Astrocyte (in vitro differentiated cells and primary cell): ENCODE data around the gene ZSCAN1.

Source experiments
- EZH2 ChIP-seq: IDR thresholded peaks from 2 replicates; pipeline ENCODE4 v1.6.1; 2012; ENCODE audit warnings: mild to moderate bottlenecking, low read length, inconsistent platforms; ENCODE audit not compliant: insufficient read depth
- TF ChIP-seq, protein P1 (sequence below): IDR thresholded peaks from 2 replicates; pipeline ENCODE4 v1.5.1; 2011; ENCODE audit warnings: low read depth, mild to moderate bottlenecking, inconsistent platforms, low read length, moderate library complexity; ENCODE audit not compliant: insufficient read depth

DNA sequence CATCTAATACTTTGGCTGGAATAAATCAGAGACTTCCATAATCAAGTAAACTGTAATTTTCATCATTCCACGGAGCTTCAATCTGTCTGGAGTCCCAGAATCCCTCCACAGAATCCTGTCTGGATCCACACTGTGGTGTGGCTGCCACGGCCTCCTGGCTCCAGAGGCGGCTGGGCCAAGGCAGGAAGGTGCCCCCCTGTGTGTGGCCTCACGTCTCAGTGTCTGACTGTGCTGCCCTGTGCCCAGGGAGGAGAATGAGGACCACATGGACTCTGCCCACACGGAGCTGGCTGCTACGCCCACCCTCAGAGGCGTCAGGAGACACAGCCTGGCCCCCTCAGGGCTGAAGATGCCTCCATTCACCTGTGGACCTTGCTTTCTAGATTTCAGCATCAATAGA lies 13.0 kb downstream of the ZSCAN1 start:
- TF ChIP-seq, protein P1, sequence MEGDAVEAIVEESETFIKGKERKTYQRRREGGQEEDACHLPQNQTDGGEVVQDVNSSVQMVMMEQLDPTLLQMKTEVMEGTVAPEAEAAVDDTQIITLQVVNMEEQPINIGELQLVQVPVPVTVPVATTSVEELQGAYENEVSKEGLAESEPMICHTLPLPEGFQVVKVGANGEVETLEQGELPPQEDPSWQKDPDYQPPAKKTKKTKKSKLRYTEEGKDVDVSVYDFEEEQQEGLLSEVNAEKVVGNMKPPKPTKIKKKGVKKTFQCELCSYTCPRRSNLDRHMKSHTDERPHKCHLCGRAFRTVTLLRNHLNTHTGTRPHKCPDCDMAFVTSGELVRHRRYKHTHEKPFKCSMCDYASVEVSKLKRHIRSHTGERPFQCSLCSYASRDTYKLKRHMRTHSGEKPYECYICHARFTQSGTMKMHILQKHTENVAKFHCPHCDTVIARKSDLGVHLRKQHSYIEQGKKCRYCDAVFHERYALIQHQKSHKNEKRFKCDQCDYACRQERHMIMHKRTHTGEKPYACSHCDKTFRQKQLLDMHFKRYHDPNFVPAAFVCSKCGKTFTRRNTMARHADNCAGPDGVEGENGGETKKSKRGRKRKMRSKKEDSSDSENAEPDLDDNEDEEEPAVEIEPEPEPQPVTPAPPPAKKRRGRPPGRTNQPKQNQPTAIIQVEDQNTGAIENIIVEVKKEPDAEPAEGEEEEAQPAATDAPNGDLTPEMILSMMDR, result no peak
- no peak for TF ChIP-seq EZH2
